K562 treated with DMSO at 1 percent for 24 hours (cell line): ENCODE results near the gene FAM131B. TPM values are rescaled to one million over a fixed set of nuclear protein-coding genes. Genes with fewer than 3 reads are reported as not detected.

Source experiments
- total RNA-seq: library from RNA; unstranded; fragments of 300-600 nt; gene quantifications from 2 replicates; pipeline ENCODE4 v1.2.3, GENCODE V29; 2022; ENCODE audit warnings: low read depth; ENCODE audit not compliant: insufficient read depth

FAM131B gene
- total RNA-seq = not detected in 2 replicates

DNA sequence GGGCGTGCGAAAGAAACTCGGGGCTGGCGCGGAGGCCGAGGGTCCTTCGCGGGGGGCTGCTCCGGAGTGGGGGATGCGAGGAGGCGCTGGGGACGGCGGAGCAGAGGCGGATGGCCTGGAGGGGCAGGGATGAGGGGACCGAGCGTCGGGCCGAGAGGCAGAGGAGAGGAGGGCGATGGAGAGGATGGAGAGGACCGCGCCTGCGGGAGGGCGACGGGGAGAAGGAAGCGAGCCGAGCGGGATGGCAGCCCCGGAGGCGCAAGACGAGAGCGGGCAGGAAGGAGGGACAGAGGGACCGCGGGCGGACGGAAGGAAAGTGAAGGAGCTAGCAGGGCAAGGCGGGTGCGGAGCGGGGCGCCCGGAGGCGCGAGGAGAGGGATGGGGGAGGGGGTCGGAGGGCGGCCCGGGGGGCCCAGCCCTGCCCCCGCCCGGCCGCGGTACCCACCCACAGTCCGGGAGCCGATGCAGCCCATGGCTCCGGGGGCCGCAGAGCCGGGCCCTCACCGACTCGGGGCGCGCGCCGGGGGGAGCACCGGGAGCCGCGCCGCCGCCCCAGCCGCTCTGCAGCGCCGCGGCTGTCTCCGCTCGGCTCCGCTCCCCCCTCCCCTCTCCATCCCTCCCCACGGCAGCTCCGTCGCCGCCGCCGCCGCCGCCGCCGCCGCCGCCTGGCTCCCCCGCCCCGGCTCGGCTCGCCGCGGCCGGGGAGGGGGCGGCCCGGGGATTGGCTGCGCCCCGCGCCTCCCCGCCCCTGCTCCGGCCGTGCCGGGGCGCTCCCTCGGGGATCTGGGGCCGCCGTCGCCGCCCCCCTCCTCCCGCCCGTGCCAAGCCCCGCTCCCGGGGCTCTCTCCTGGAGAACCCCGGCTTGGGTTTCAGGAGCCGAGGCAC, at the start of gene FAM131B:
FAM131B (minus strand) TSS at position 583 of the 885 bp plus-strand sequence; CDS start at position 473, 110 bp downstream.

DNA sequence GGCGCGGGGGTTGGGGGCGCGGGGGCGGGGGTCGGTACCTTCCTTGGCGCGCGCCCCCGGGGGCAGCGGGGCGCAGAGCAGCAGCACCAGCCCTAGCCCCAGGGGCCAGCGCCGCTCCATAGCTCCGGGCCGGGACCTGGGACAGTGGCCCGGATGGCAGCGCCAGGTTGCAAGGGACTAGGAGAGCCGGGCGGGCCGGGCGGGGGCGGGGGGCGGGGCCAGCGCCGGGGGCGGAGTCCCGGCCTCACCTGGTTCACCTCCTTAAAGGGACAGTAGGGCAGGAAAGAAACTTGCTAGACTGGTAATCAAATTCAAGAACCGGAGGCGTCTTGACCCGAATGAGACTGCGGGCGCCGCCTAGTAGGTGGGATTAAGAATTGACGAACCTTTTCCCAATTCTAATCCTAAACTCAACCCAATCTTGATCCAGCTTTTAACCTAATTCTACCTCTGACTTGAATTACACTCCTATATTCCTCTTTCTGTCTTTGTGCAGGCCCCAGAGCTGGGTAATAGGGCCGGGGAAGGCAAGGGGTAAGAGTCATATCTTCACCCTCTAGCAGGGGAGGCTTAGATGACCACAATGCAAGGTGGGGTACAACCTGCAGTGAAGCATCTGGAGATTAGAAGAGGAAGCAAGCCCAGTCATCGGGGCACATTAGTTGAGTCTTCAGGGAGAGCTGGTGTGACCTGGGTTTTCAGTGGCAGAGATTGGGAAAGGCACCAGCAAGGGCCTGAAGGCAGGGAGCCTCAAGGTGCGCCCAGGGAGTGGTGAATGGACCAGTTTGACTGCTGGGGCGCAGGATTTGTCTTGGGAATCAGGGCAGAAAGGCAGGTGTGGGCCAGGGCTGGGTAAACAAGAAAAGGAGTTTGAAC, 46.4 kb upstream of the FAM131B start, which contains the start of gene EPHA1:
EPHA1 (minus strand) TSS at position 171 of the 876 bp plus-strand sequence; CDS start at position 120, 51 bp downstream.

DNA sequence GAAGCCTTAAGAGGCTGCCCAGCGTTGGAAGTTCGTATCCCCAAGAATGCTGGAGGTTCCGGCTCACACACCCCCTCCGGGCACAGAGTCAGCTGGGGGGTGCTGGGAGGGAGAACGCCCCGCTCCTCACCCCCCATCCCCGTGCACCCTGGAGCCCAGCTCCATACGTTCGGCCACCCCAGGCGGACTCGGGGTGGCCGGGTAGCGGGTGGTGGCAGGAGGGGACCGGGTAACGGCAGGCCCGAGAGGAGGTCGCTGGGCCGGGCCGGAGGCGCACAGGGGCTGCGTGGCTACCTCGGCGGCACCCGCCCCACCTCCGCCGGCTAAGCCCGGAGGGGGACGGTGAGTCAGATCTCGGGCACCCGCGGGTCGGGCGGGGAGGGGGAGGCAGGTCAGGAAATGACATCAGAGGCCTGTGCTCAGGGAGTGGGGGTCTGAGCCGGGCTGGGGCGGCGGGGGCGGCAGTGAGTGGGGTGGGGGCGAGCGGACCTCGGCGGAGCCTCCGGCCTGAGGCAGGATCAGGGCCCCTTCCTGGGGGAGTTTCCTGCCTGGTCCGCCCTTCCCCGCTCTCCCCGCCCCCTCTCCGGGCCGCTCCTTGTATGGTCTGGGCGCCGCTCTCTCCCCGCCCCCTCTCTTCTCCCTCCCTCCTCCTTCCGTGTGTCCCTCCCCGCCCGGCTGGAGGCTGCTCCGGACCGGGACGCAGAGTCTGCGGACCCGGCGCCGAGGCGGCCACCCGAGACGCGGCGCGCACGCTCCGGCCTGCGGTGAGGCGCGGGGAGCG, 18.3 kb upstream of the FAM131B start, which contains the start of gene ZYX:
ZYX (plus strand) TSS at position 700 of the 781 bp plus-strand sequence. CDS start 227 bp downstream, outside the sequence.

DNA sequence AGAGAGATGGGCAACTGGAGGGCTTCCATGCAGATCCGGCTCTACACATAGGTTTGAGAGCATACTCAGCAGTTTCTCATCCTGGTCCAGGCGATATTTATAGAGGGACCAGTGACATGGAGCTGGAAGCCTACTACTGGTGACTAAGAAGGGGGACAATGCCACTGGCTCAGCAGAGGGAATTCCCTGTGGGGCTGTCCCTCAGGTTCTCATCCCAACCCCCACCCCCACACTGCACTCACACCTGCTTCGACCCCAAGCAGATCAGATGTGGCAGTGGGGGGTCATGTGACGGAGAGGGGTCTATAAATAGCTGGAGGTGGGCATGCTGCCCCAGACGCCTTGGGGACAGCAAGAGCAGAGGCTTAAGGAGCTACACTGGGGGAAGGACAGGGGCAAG, 46.7 kb downstream of the FAM131B start, which contains the start of gene CLCN1:
CLCN1 (plus strand) TSS at position 336 of the 400 bp plus-strand sequence. CDS start 102 bp downstream, outside the sequence.

Other genes starting within 250 kb of the FAM131B start
- not detected in 2 replicates for gene PIP, start 230.6 kb downstream of the FAM131B start, total RNA-seq
- gene TAS2R39, start 179.3 kb downstream of the FAM131B start, total RNA-seq = not detected in 2 replicates
- not detected in 2 replicates for gene TAS2R40, start 140.7 kb downstream of the FAM131B start, total RNA-seq
- gene GSTK1, start 99.3 kb downstream of the FAM131B start, total RNA-seq = 213 and 217 TPM in 2 replicates
- 1.5 and 1.7 TPM in 2 replicates for gene TMEM139, start 77.8 kb downstream of the FAM131B start, total RNA-seq
- 31.7 and 32.5 TPM in 2 replicates for gene CASP2, start 74.4 kb downstream of the FAM131B start, total RNA-seq
- gene CLCN1, start 46.6 kb downstream of the FAM131B start, total RNA-seq = 0.19 and 0.23 TPM in 2 replicates
- gene ZYX, start 18.6 kb upstream of the FAM131B start, total RNA-seq = 115 and 121 TPM in 2 replicates
- not detected in 2 replicates for gene EPHA1, start 46.1 kb upstream of the FAM131B start, total RNA-seq
- 0.36 and 1.2 TPM in 2 replicates for gene TAS2R60, start 80.7 kb upstream of the FAM131B start, total RNA-seq
- not detected in 2 replicates for gene TAS2R41, start 115.2 kb upstream of the FAM131B start, total RNA-seq
- gene CTAGE15, start 209.1 kb upstream of the FAM131B start, total RNA-seq = 0.16 TPM in 1 of 2 replicates, not detected in the other